Mesendoderm (in vitro differentiated cells): Measurements from ENCODE around the gene ANO4.
"Not testable (repeated sequence)": the region's sequence is repeated elsewhere in the genome, so short reads cannot be mapped to it uniquely, and the experiment has no call there.

Source experiments
- DNase-seq: peaks from one replicate; pipeline ENCODE4 v3.0.0; 2013
- H2AK5ac ChIP-seq: 2 replicates; pipeline ENCODE4 v1.6.1; 2013; ENCODE audit warnings: low read length, inconsistent platforms
- H2BK120ac ChIP-seq: 2 replicates; pipeline ENCODE4 v1.6.1; 2013; ENCODE audit warnings: low read depth, mild to moderate bottlenecking, low read length, moderate library complexity, mixed read lengths
- H2BK15ac ChIP-seq: replicated peaks from 2 replicates; pipeline ENCODE4 v1.6.1; 2013; ENCODE audit warnings: low read depth, mild to moderate bottlenecking, moderate library complexity
- H2BK5ac ChIP-seq: 2 replicates; pipeline ENCODE4 v1.6.1; 2013; ENCODE audit warnings: low read length, inconsistent platforms
- H3K18ac ChIP-seq: 2 replicates; pipeline ENCODE4 v1.6.1; 2013; ENCODE audit warnings: mild to moderate bottlenecking, low read length, mixed read lengths
- H3K23ac ChIP-seq: one replicate; pipeline ENCODE4 v1.6.1; 2013; ENCODE audit warnings: low read length
- H3K27ac ChIP-seq: 2 replicates; pipeline ENCODE4 v1.5.1; 2013; ENCODE audit warnings: low read depth, mild to moderate bottlenecking, inconsistent platforms, low read length, moderate library complexity
- H3K27me3 ChIP-seq: 2 replicates; pipeline ENCODE4 v1.6.1; 2013; ENCODE audit warnings: low read length, control low read depth, mild to moderate bottlenecking, inconsistent platforms; ENCODE audit not compliant: insufficient read depth, poor library complexity
- H3K36me3 ChIP-seq: 2 replicates; pipeline ENCODE4 v1.6.1; 2013; ENCODE audit warnings: low read length, inconsistent platforms; ENCODE audit not compliant: control insufficient read depth, insufficient read depth
- H3K4ac ChIP-seq: one replicate; pipeline ENCODE4 v1.6.1; 2013; ENCODE audit warnings: low read depth, mild to moderate bottlenecking, low read length, moderate library complexity
- H3K4me1 ChIP-seq: 2 replicates; pipeline ENCODE4 v1.6.1; 2013; ENCODE audit warnings: low read depth, low read length, inconsistent platforms; ENCODE audit not compliant: control insufficient read depth
- H3K4me2 ChIP-seq: 2 replicates; pipeline ENCODE4 v1.6.1; 2013; ENCODE audit warnings: low read length
- H3K4me3 ChIP-seq: 2 replicates; pipeline ENCODE4 v1.5.1; 2013; ENCODE audit warnings: mild to moderate bottlenecking, low read length
- H3K56ac ChIP-seq: one replicate; pipeline ENCODE4 v1.6.1; 2013; ENCODE audit warnings: low read length
- H3K79me1 ChIP-seq: 2 replicates; pipeline ENCODE4 v1.6.1; 2013; ENCODE audit warnings: low read length, inconsistent platforms
- H3K79me2 ChIP-seq: 2 replicates; pipeline ENCODE4 v1.6.1; 2013; ENCODE audit warnings: mild to moderate bottlenecking, low read length; ENCODE audit not compliant: control insufficient read depth, insufficient read depth
- H3K9ac ChIP-seq: 2 replicates; pipeline ENCODE4 v1.6.1; 2013; ENCODE audit warnings: low read length, inconsistent platforms
- H4K5ac ChIP-seq: one replicate; pipeline ENCODE4 v1.6.1; 2013; ENCODE audit warnings: low read length
- H4K8ac ChIP-seq: one replicate; pipeline ENCODE4 v1.6.1; 2013; ENCODE audit warnings: low read depth, mild to moderate bottlenecking, control low read depth, low read length, moderate library complexity
- WGBS: extraction: QIAGEN DNeasy Blood & Tissue Kit; methylation state at CpG from one replicate; pipeline ENCODE4 v1.1.7; 2013; ENCODE audit warnings: low lambda C conversion rate, missing lambda C conversion rate; ENCODE audit not compliant: insufficient coverage; ENCODE audit errors: extremely low coverage; 5-methylcytosine and 5-hydroxymethylcytosine counted together

Gene ANO4

GRCh38 chr12:101089271-101089670, 294.7 kb downstream of the ANO4 start:
- Histone ChIP-seq H3K56ac (no peak overlapping the region), H3K4me3 (no peak overlapping the region), H3K27ac (no peak overlapping the region), H4K8ac (no peak overlapping the region), H2BK5ac (no peak overlapping the region), H3K4me1 (peaks cover 5% of the 10 kb centered on the region), H2AK5ac (no peak overlapping the region), H3K9ac (no peak overlapping the region), H3K79me1 (no peaks in the 10 kb centered on the region), H3K23ac (no peak overlapping the region), H3K18ac (no peak overlapping the region), H3K27me3 (no peaks in the 10 kb centered on the region), H3K4ac (no peak overlapping the region), H2BK120ac (no peak overlapping the region), H4K5ac (no peak overlapping the region), H3K36me3 (no peaks in the 10 kb centered on the region), H3K4me2 (no peak overlapping the region), H2BK15ac (no peak overlapping the region), H3K79me2 (no peaks in the 10 kb centered on the region)
- peak; percentile 82 for DNase-seq
- no CpG with 5 or more reads among the region's 3 CpGs for WGBS

GRCh38 chr12:101090222-101090621, 295.6 kb downstream of the ANO4 start:
- H3K56ac ChIP-seq, H3K23ac ChIP-seq, H3K18ac ChIP-seq, H3K9ac ChIP-seq, H3K36me3 ChIP-seq, H3K27ac ChIP-seq, H2BK15ac ChIP-seq, DNase-seq, H3K4me1 ChIP-seq, H4K5ac ChIP-seq, H3K4me3 ChIP-seq, H3K27me3 ChIP-seq, H3K79me2 ChIP-seq, H3K79me1 ChIP-seq, H2AK5ac ChIP-seq, H2BK120ac ChIP-seq, H4K8ac ChIP-seq, H2BK5ac ChIP-seq, H3K4ac ChIP-seq, H3K4me2 ChIP-seq: not testable (repeated sequence)
- WGBS: no CpG with 5 or more reads among the region's 4 CpGs

- Histone ChIP-seq H3K9ac (no peak overlapping the region), H3K36me3 (no peaks in the 10 kb centered on the region), H3K4ac (no peak overlapping the region), H3K4me2 (no peak overlapping the region), H2BK15ac (no peak overlapping the region), H4K8ac (no peak overlapping the region), H3K79me2 (no peaks in the 10 kb centered on the region), H2AK5ac (no peak overlapping the region), H2BK120ac (no peak overlapping the region), H3K79me1 (no peaks in the 10 kb centered on the region), H3K56ac (no peak overlapping the region), H3K4me1 (no peaks in the 10 kb centered on the region), H3K23ac (no peak overlapping the region), H2BK5ac (no peak overlapping the region), H3K27me3 (no peaks in the 10 kb centered on the region), H3K27ac (no peak overlapping the region), H3K4me3 (no peak overlapping the region), H4K5ac (no peak overlapping the region), H3K18ac (no peak overlapping the region)
- DNase-seq: no peak
- WGBS: no CpG with 5 or more reads among the region's 5 CpGs
Observed at GRCh38 chr12:101097829-101098580, 303.4 kb downstream of the ANO4 start.

- Histone ChIP-seq H2AK5ac (no peak overlapping the region), H3K18ac (no peak overlapping the region), H3K4me2 (no peak overlapping the region), H2BK15ac (no peak overlapping the region), H3K79me2 (no peaks in the 10 kb centered on the region), H3K4me1 (no peaks in the 10 kb centered on the region), H3K56ac (no peak overlapping the region), H3K9ac (no peak overlapping the region), H4K5ac (no peak overlapping the region), H3K4ac (no peak overlapping the region), H3K4me3 (no peak overlapping the region), H3K27me3 (no peaks in the 10 kb centered on the region), H2BK5ac (no peak overlapping the region), H3K27ac (no peak overlapping the region), H2BK120ac (no peak overlapping the region), H3K23ac (no peak overlapping the region), H4K8ac (no peak overlapping the region), H3K79me1 (no peaks in the 10 kb centered on the region), H3K36me3 (no peaks in the 10 kb centered on the region)
- WGBS: no CpG with 5 or more reads among the region's 4 CpGs
- no peak for DNase-seq
Observed at GRCh38 chr12:101107032-101107763, 312.6 kb downstream of the ANO4 start.

- no peak for DNase-seq
- no peak overlapping the region for H3K4me2 ChIP-seq
- H3K9ac ChIP-seq: no peak overlapping the region
- no peaks in the 10 kb centered on the region for H3K36me3 ChIP-seq
- H3K79me1 ChIP-seq: no peaks in the 10 kb centered on the region
- no peak overlapping the region for H2BK120ac ChIP-seq
- no peaks in the 10 kb centered on the region for H3K27me3 ChIP-seq
- no peak overlapping the region for H3K56ac ChIP-seq
- no peak overlapping the region for H4K8ac ChIP-seq
- H3K4ac ChIP-seq: no peak overlapping the region
- no peak overlapping the region for H2AK5ac ChIP-seq
- no peak overlapping the region for H4K5ac ChIP-seq
- no peak overlapping the region for H3K18ac ChIP-seq
- H3K4me1 ChIP-seq: no peaks in the 10 kb centered on the region
- WGBS: no CpG with 5 or more reads among the region's 5 CpGs
- no peak overlapping the region for H3K4me3 ChIP-seq
- H3K79me2 ChIP-seq: no peaks in the 10 kb centered on the region
- no peak overlapping the region for H2BK15ac ChIP-seq
- H3K23ac ChIP-seq: no peak overlapping the region
- no peak overlapping the region for H2BK5ac ChIP-seq
- no peak overlapping the region for H3K27ac ChIP-seq
Observed at GRCh38 chr12:101108130-101108529, 313.6 kb downstream of the ANO4 start.
